GM10266 (cell line): Measurements from ENCODE around the gene PTPRK.
A peak's percentile ranks its signal among the peaks of the same experiment; 100 is the strongest.

Experiments
- DNase-seq: peaks from one replicate; pipeline ENCODE4 v3.0.0; 2012; ENCODE audit errors: extremely low spot score
- CTCF ChIP-seq: IDR thresholded peaks from 2 replicates; pipeline ENCODE4 v1.5.1; 2012; ENCODE audit warnings: mild to moderate bottlenecking, low read depth; ENCODE audit not compliant: control insufficient read depth, insufficient read depth; ENCODE audit errors: missing control alignments

PTPRK gene

GRCh38 chr6:128517124-128517523, 3.3 kb downstream of the PTPRK start:
- TF ChIP-seq CTCF, result no peak
- DNase-seq, result no peak

GRCh38 chr6:128516514-128516898, 3.9 kb downstream of the PTPRK start:
- no peak for DNase-seq
- peak; percentile 20 for TF ChIP-seq CTCF

GRCh38 chr6:128515550-128516513, 4.6 kb downstream of the PTPRK start:
- no peak for DNase-seq
- TF ChIP-seq CTCF, result no peak

- no peak for DNase-seq
- TF ChIP-seq CTCF, result no peak
Observed at GRCh38 chr6:128513878-128514277, 6.5 kb downstream of the PTPRK start.

- TF ChIP-seq CTCF, result no peak
- DNase-seq, result no peak
Observed at GRCh38 chr6:128512296-128512695, 8.1 kb downstream of the PTPRK start.

GRCh38 chr6:128511506-128511905, 8.9 kb downstream of the PTPRK start:
- no peak for TF ChIP-seq CTCF
- no peak for DNase-seq

GRCh38 chr6:128509709-128510108, 10.7 kb downstream of the PTPRK start:
- no peak for TF ChIP-seq CTCF
- DNase-seq, result no peak
